GM18868 (cell line): Measurements from ENCODE around the gene DNLZ.

ENCODE experiments used
- ATAC-seq: cut with Tn5 transposase; IDR thresholded peaks from one replicate; pipeline ENCODE4 v1.9.1; 2021; ENCODE audit warnings: mild to moderate bottlenecking, moderate library complexity; ENCODE audit not compliant: unreplicated experiment

Gene DNLZ

DNA sequence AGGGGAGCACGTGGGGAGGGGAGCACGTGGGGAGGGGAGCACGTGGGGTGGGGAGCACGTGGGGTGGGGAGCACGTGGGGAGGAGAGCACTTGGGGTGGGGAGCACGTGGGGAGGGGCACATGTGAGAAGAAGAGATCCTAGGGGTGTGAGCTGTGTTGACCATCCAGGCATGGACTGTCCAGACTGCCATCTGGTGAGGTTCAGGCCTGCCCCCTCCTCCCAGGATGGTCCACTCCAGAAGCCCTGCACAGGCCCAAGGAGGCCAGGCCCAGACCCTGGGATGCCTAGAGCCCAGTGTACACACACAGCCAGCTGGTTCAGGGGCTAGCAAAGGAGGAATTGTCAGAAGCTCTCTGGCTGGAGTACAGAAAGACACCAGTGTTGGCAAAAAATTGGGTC lies 34.1 kb upstream of the DNLZ start:
- ATAC-seq, result no peak

- no peak for ATAC-seq
Observed at GRCh38 chr9:136396219-136396515, 32.6 kb upstream of the DNLZ start.

DNA sequence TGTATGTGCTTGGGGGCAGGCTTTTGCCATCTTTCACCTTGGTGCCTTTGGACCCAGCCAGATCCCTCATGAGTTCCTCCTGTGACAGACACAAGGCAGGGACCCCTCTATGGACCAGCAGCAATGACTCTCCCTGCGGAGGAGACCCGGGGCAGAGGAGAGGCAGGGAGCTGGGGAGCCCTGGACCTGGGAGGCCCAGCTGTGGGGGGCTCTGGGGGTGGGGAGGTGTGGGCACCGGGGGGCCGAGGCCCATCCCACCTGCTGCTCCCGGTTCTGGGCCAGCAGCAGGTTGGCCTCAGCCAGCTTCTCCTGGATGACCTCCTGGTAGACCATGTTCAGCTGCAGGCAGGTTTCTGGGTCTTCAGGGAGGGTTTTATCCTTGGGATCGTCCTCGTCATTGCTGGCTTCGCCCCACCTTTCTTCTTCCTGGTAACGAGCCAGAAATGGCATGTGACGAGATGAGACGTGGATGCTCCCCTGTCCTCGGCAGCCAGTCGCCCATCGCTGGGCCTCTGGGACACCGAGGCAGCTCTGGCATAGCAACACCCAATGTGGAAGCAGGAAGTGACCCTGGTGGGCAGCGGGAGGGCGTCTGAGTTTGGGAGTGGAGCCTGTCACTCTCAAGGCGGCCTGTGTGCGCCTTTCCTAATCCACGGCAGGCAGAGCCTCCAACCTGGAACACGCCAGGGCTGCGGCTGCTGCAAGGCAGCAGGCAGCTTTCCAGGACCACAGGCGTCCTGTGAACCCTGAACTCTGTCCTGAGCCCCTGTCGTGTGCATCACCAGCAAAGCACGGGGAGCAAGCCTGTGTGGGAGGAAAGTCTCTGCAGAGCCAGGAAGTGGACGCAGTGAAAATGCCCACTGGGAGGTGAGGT lies 32.0 kb upstream of the DNLZ start:
- no peak for ATAC-seq

- no peak for ATAC-seq
Observed at GRCh38 chr9:136395020-136395340, 31.4 kb upstream of the DNLZ start.

DNA sequence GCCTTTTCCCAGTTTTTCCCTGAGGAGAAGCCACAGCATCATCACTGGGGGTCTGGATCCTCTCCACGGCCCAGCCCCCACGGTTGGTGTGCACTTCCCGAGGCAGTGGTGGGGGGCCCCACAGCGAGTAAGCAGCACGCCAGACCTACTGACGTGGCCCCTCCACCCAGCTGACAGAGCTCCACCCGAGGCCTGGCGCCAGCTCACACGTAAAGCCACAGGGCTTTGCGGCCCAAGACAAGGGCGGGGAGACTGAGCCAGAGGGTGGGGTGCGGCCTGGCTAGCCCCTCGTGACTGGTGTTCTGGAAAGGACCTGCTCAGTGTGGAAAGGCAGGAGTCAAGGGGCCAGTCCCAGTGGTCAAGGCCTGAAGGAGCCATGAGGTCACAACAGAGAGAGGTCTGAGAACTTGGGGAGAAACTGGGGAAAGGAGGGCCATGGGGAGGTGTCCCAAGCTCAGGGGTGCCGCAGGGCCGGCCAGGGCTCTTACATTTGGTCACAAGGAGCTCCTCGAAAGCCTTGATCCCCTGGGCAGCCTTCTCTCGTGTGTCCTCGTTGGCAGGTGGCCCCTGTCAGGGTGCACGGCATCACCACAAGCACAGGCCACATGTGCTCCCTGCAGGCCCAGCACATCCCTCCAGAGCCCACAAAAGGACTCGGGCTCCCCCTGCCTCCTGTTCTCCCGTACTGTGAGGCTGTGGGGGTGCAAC lies 30.9 kb upstream of the DNLZ start:
- no peak for ATAC-seq

DNA sequence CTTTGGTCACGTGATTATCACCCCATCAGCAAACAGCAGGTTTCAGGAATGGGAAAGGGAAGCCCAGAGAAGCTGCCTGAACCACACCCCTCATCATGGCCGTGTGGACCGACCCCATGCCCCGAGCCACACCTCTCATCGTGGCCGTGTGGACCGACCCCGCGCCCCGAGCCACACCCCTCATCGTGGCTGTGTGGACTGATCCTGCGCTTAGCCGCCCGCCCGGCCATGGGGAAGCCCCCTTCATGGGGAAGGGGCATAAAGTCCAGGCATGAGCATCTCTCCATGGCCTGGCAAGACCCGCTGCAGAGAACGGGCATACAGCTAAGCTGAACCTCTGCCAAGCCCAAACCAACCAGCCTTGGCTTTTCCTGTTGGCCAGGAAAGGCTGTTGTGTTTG lies 30.0 kb upstream of the DNLZ start:
- no peak for ATAC-seq

- ATAC-seq, result no peak
Observed at GRCh38 chr9:136392538-136393449, 29.2 kb upstream of the DNLZ start.

DNA sequence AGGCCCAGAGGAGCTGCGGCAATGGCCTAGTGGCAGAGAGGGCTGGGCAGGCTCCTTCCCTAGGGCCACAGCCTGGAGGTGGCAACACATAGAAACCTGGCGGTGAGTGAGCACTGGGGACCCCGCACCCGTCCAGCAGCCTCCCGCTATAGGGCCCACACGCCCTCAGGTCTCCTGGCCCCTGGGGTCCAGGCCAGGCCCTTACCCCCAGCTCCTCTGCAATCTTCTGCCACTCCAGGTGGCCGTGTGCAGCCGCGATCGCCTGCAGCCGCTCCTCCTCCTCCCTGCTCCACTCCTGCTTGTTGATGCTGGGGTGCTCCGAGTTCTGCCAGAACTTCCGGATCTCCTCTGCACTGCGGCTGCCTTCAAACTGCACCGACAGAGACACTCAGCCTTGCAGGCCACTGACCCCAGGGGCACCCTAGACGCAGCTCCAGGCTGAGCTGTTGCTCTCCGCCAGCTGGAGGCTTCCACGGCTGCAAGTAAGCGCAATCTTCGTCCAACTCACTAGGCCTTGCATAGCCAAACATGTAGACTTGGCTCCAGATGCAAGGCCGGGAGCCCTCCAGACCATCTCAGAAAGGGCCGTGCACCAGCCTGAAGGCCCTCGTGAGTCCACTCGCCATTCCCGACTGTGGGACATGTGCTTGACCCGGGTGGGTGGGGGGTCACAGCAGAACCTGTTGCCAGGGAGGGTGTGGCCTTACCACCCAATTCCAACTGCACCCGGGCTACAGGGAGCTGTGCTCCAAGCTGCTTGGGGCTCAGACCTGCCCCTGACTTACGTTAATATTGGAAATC lies 28.4 kb upstream of the DNLZ start:
- ATAC-seq, result no peak

DNA sequence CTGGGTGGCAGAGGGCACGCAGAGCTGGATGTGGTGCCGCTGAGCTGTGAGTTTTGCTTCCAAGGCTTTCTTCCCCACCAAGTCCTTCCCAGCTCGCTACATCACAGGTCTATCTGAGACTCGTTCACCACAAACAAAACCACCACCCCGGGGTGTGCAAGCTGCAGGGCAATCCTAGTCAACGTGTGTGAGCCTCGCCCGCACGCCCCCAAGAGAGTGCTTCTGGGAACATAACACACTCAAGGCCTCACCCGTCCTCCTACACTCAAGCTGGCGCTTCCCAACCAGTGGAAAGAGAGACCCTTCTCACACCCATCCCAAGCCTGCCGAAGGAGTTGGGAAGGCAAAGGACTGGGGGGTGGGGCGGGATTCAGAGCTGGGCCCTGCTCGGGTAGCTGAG lies 25.9 kb upstream of the DNLZ start:
- ATAC-seq, result no peak

GRCh38 chr9:136387217-136387616 lies 23.7 kb upstream of the DNLZ start:
- ATAC-seq, result no peak

DNA sequence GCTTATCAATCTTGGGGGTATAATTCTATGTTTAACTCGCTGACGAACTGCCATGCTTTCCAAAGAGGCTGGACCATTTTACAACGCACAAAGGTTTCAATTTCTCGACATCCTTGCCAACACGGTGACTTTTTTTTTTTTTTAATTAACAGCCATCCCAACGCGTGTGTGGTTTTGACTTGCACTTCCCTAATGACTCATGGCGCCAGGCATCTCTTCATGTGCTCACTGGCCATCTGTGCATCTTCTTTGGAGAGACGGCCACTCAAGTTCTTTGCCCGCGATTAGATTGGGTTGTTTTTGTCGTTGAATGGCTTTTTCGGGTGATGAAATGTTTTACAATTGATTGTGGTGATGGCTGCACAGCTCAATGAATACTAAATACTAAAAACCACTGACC lies 22.5 kb upstream of the DNLZ start:
- ATAC-seq, result no peak

DNA sequence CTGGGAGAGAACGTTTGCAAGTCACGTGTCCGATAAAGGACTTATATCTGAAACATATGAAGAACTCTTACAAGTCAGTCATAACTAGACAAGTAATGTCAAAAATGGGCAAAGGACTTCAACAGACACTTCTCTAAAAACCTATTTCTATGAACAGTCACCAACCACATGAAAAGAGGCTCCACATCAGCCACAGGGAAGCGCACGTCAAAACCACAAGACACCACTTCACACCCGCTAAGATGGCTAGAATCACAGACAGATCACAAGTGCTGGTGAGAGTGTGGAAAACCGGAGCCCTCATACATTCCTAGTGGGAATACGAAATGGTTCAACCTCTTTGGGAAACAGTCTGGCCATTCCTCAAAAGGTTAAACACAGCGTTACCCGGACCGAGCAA lies 21.5 kb upstream of the DNLZ start:
- no peak for ATAC-seq

- ATAC-seq, result no peak
Observed at GRCh38 chr9:136383436-136383835, 19.9 kb upstream of the DNLZ start.

DNA sequence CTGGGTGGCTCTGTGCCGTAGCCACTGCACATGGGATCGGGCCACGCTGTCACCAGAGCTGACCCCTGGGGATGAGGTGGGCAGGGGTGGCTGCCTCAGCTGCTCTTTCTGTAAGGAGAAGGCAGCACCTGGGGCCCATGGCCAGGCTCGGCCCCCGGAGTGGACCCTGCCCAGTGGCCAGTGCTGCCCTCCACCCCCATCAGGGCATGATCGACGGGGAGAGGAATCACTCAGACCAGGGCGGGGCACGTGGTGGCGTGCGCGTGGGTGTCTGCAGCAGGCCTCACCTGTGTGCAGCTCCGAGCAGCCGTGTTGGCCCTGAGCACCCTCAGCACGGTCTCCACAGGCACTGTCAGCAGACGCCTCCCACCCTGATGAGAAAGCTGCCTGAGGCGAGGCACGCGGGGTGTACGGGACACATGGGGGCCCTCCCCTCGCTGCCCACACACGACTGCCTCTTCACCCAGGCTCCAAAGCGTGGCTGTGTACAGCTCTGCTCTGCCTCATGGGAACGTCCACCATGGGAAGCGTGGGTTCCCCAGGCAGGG lies 18.5 kb upstream of the DNLZ start:
- ATAC-seq, result no peak

DNA sequence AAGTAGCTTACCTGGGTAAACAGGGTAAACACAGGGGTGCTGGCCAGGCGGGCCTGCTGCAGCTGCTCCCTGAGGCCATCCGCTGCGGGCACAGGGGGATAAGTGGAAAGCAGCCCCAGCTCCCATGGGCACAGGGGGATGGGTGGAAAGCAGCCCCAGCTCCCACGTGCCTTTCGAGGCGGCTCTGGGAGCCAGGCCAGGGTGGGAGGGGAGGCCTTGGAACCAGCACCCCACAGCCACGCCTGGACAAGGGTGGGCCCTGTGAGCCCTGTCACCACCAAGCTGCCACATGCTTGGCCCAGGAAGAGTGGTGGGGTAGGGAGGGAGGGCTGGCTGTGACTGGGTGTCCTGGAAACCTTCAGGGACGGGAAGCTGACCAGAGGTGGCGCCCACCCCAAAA lies 17.8 kb upstream of the DNLZ start:
- no peak for ATAC-seq

DNA sequence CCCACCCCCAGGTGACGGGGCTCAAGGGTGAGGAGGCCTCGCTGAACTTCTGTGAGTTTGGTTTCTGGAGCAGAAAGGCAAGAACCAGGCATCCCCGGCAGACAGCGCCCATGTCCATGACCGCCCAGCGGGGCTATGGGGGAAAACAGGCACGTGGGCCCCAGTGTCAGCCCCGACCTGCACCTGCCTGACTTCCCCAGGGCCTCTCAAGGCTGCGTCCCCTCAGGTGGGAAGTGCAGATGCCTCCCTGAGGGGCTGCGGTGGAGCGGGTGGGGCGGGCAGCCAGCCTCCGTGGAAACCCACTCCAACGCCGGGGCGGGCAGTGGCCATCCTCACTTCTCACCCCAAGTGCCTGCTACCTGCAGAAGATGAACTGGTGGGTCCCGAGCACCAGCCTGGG lies 16.8 kb upstream of the DNLZ start:
- ATAC-seq, result no peak

GRCh38 chr9:136379891-136380290 lies 16.3 kb upstream of the DNLZ start:
- ATAC-seq, result no peak

GRCh38 chr9:136379401-136379800 lies 15.9 kb upstream of the DNLZ start:
- ATAC-seq, result no peak

DNA sequence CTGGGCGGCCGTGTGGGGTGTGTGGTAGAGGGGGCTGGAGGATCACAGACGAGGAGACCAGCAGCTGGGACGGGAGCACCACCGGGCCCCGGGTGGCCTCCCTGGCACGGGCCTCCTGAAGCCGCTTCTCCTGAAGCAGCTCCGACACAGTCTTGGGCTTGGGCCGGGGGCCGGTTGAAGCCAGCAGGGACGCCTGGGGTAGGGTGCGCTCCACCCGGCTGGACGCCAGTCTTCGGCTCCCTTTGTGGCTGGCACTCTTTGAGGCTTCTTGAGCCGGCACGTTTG lies 15.4 kb upstream of the DNLZ start:
- ATAC-seq, result no peak

- ATAC-seq, result no peak
Observed at GRCh38 chr9:136378170-136379002, 14.8 kb upstream of the DNLZ start.
